Skeletal muscle tissue (tissue), 4 donors: Measurements from ENCODE around the gene SMAD2. TPM values are rescaled to one million over a fixed set of nuclear protein-coding genes. Genes with fewer than 3 reads are reported as not detected.
"Not testable (repeated sequence)": the region's sequence is repeated elsewhere in the genome, so short reads cannot be mapped to it uniquely, and the experiment has no call there.

Source experiments
- H3K27ac ChIP-seq: one replicate; pipeline ENCODE4 v1.7.0; 2013; ENCODE audit warnings: mild to moderate bottlenecking, low read depth, low read length, inconsistent platforms
- H3K27me3 ChIP-seq, 3 donors: one replicate each; pipeline ENCODE4 v1.7.0; 2013; ENCODE audit warnings: low read length in 3 of 3; ENCODE audit not compliant: control insufficient read depth in 3 of 3, insufficient read depth in 3 of 3
- H3K36me3 ChIP-seq, 3 donors: one replicate each; pipeline ENCODE4 v1.7.0; 2013; ENCODE audit warnings: low read length in 3 of 3; ENCODE audit not compliant: control insufficient read depth in 3 of 3, insufficient read depth in 3 of 3
- H3K4me1 ChIP-seq, 3 donors: one replicate each; pipeline ENCODE4 v1.7.0; 2013; ENCODE audit warnings: low read length in 3 of 3, mild to moderate bottlenecking in 3 of 3; ENCODE audit not compliant: control insufficient read depth in 3 of 3, insufficient read depth in 3 of 3
- H3K4me3 ChIP-seq, 3 donors: one replicate each; pipeline ENCODE4 v1.7.0; 2013; ENCODE audit warnings: low read length in 3 of 3
- H3K9ac ChIP-seq, 3 donors: one replicate each; pipeline ENCODE4 v1.7.0; 2013; ENCODE audit warnings: low read length in 3 of 3, mild to moderate bottlenecking in 3 of 3, moderate library complexity in 2 of 3, low read depth in 1 of 3
- H3K9me3 ChIP-seq, 3 donors: one replicate each; pipeline ENCODE4 v1.7.0; 2013; ENCODE audit warnings: low read length in 3 of 3; ENCODE audit not compliant: control insufficient read depth in 3 of 3
- total RNA-seq: library from RNA; depleted of rRNA; stranded (reverse); fragments of >200 nt; gene quantifications from one replicate; pipeline ENCODE4 v1.2.3, GENCODE V29; 2014
- donor health status: Osteomylitis.

The SMAD2 gene
- total RNA-seq, 1 donor from 2014 or later: 23.0 TPM

DNA sequence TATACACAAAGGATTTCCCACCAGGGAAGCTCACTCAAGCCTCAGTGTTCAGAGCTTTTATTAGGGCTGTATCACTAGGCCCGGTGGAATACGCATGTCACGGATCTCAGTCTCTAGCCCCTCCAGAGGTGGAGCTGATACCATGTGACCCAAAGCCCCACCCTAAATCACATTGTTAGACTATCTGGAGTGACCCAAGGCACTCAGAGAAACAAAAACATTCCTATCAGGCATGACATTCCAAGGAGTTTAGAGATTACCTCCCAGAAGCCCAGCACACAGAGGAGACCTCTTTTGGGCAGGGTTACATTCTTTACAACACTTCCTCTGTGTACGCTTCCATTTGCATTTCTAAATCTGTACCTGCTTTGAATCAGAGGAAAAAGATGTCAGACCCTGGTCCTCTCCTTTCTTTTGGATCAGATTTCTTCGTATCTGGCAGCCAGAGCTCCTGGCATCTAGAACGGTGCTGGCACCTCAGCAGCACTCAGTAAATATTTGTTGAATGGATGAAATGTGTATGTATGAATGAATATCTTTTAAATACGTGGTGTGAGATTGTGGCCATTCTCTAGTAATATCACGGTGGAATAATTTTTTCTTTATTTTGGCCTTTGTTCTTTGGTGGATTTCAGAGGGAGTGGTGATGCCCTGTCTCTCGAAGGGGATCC, 37.7 kb upstream of the SMAD2 start:
- no peaks in the 10 kb centered on the region for H3K4me1 ChIP-seq
- no peak overlapping the region for H3K9ac ChIP-seq
- H3K27me3 ChIP-seq: no peaks in the 10 kb centered on the region
- H3K9me3 ChIP-seq: no peaks in the 10 kb centered on the region
- H3K4me3 ChIP-seq: no peak overlapping the region
- H3K27ac ChIP-seq: no peak overlapping the region
- no peaks in the 10 kb centered on the region for H3K36me3 ChIP-seq

DNA sequence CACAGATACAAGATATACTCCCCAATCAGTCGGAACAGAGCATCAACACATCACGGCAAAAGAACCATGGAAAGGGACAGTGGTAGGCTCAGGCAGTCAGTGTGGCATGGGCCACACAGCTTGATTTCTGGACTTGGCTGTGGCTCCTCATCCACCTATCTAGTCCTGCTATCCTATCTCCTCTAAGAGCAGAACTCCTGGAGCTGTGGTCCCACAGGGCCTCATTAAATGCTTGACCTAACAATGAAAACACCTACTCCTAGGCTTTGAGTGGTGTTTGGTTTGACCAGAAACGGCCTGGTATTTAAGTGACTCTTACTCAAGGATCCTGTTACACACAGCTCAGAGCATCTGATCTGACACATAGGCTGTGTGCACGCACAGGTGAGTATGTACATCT, 33.6 kb upstream of the SMAD2 start:
- H3K9ac ChIP-seq: no peak overlapping the region
- H3K9me3 ChIP-seq: no peaks in the 10 kb centered on the region
- no peaks in the 10 kb centered on the region for H3K27me3 ChIP-seq

DNA sequence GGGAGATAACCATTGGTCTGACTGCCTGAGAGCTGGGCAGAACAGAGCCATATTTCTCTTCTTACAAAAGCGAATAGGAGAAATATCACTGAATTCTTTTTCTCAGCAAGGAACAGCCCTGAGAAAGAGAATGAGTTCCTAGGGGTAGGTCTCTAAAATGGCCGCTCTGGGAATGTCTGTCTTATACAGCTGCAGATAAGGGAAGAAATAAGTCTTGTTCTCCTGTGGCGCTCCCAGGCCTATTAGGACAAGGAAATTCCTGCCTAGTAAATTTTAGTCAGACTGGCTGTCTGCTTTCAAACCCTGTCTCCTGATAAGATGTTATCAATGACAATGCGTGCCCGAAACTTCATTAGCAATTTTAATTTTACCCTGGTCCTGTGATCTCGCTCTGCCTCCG, 30.5 kb upstream of the SMAD2 start:
- H3K36me3 ChIP-seq, H3K27ac ChIP-seq, H3K27me3 ChIP-seq, H3K4me3 ChIP-seq, H3K9me3 ChIP-seq, H3K9ac ChIP-seq, H3K4me1 ChIP-seq: not testable (repeated sequence)

More for the DNA sequence above, 33.6 kb upstream of the SMAD2 start:
- Histone ChIP-seq H3K27ac (no peak overlapping the region), H3K4me1 (no peaks in the 10 kb centered on the region), H3K4me3 (no peak overlapping the region), H3K36me3 (no peaks in the 10 kb centered on the region)

DNA sequence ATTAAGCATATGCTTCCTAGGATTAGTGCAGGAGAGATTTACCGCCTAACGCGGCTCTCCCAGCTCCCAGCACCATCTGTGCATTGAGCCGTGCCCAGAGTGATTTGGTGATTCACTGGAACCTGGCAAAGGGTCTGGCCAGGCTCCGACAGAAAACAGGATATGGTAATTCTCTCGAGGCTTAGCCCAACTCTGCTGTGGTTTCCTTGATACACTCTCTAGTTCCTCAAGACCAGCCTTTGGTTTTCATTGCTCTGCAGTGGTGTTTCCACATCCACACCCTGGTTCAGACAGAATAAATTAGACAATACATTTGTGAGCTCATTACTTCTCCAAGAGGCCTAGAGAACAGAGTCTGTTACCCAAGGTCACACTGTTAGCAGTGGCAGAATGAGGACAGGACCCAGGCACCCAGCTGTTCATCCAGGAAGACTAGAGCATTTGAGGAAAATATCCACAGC, 23.0 kb upstream of the SMAD2 start:
- H3K9me3 ChIP-seq: no peaks in the 10 kb centered on the region
- no peak overlapping the region for H3K4me3 ChIP-seq
- peaks cover 0 to 2% (median 0%) of the 10 kb centered on the region in 3 donors for H3K4me1 ChIP-seq
- H3K9ac ChIP-seq: no peak overlapping the region
- H3K36me3 ChIP-seq: no peaks in the 10 kb centered on the region
- H3K27me3 ChIP-seq: peaks cover 0 to 2% (median 0%) of the 10 kb centered on the region in 3 donors
- no peak overlapping the region for H3K27ac ChIP-seq

DNA sequence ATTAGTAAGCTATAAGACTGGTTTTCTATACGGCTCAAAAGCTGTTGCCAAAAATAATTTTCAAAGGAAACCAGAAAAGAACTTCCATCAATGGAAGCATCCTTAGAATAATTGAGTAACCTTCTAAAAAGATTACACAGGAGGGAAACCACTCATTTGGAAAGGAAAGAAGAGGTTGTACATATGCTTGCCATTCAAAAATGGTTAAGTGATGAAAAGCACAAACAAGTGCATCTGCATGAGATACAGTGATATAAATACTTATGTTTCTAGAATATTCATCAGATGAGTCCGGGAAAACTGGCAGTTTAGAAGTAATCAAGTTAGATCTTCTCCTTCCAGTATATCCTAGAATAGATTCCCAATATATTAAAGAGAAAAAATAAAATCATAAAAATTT, 20.1 kb upstream of the SMAD2 start:
- Histone ChIP-seq H3K9me3 (no peaks in the 10 kb centered on the region), H3K36me3 (no peaks in the 10 kb centered on the region), H3K27me3 (no peaks in the 10 kb centered on the region), H3K9ac (no peak overlapping the region), H3K4me3 (no peak overlapping the region), H3K27ac (no peak overlapping the region), H3K4me1 (peaks cover 0 to 2% (median 0%) of the 10 kb centered on the region in 3 donors)

DNA sequence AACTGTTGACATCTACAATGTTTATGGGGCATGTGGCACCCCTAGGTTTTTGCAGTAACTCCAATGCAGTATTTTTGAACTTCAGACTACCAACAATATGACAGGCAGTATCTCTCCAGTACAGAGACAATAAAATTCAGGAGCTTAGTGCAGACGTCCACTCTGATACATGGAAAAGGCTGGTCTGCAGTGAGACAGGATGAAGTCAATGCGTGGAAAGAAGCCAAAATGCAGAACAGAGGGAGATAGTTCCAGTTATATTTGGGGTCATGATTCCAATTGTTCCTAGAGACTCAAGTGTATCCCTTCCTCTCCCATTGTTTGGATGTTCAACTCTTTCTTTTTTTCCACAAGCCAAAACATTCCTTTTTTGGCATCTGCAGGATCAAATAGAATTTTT, 18.7 kb upstream of the SMAD2 start:
- Histone ChIP-seq H3K4me3 (no peak overlapping the region), H3K4me1 (peaks cover 0 to 2% (median 0%) of the 10 kb centered on the region in 3 donors), H3K9me3 (no peaks in the 10 kb centered on the region), H3K27ac (no peak overlapping the region), H3K9ac (no peak overlapping the region), H3K36me3 (no peaks in the 10 kb centered on the region), H3K27me3 (no peaks in the 10 kb centered on the region)

DNA sequence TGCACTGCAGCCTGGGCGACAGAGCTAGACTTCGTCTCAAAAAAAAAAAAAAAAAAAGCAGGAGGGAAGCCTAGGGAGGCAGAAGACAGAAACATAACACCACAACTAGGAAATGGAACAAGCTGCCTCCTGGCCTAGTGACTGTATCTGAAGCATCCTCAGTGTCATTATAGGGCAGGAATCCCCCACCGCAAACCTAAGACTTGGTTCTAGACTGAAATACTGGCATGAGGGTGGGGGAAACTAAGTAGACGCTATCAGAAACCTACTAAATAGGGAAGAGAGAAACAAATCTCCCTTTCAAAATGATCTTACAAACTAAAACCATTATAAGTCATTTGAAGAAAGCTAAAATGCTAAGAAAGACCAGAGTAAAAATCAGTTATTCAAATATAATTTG, 16.4 kb upstream of the SMAD2 start:
- Histone ChIP-seq H3K9ac (no peak overlapping the region), H3K27me3 (no peaks in the 10 kb centered on the region), H3K4me3 (no peak overlapping the region), H3K9me3 (no peaks in the 10 kb centered on the region), H3K27ac (no peak overlapping the region), H3K4me1 (no peaks in the 10 kb centered on the region), H3K36me3 (no peaks in the 10 kb centered on the region)

DNA sequence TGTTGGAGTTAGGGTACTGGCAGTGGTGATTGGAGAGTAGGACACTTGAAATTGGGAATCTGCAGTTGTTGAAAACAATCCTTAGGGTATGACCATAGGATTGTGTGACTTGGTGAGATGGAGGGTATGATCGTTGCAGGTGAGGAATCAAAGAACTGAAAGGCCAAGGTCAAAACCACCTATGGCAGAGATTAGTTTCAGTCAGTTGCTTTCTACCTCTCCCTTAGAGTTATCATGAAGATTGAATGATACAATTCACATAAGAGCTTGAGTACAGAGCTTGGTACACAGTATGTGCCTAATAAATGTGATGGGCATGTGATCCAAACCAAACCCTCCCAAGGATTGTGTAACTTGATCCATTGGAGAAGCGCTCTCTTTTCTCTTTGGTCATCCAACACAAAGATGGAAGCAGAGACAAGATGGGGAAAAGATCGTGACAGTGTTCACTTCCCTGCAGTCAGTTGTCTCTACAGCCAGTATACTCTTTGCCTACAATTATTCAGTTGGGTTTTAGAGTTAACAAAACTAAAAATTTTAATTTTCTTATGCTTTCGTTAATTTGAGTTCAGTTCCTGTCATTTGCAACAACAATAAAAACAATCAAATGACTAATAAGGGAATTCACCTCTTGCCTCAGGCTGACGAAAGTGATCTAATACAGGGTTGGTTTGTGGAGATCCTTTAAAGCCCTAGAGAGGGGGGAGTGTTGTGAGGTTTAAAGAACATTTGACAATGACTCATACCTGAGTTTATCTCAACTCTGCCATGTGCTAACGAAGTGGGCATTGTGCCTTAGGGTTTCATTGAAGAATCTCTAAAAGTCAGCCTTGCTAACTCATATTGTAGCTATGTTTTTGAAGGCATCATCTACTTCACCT, 14.8 kb upstream of the SMAD2 start:
- no peak overlapping the region for H3K4me3 ChIP-seq
- H3K36me3 ChIP-seq: no peaks in the 10 kb centered on the region
- no peaks in the 10 kb centered on the region for H3K27me3 ChIP-seq
- H3K4me1 ChIP-seq: no peaks in the 10 kb centered on the region
- no peak overlapping the region for H3K9ac ChIP-seq
- H3K27ac ChIP-seq: no peak overlapping the region
- no peaks in the 10 kb centered on the region for H3K9me3 ChIP-seq

DNA sequence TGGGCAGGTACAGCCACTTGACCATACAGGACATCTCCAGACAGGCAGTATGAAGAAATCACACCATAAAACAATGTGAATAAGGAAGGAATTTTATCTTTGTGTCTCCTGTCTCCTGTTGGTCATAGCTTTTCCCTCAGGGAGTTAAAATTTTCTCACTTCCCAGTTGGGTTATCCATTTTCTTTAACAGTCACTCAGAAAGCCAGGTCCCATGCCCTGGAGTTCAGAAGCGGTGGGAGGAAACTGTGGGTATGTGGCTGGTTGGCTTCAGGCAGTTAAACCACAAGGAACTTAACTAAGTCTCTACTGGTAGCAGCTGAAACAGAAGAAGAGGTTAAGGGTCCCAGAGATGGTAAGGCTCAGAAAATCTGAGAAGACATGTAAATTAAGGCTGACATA, 6.5 kb upstream of the SMAD2 start:
- Histone ChIP-seq H3K4me3 (no peak overlapping the region), H3K4me1 (peaks cover 0 to under 1% (median under 1%) of the 10 kb centered on the region in 3 donors)

More for the DNA sequence above, 6.5 kb upstream of the SMAD2 start:
- no peaks in the 10 kb centered on the region for H3K27me3 ChIP-seq
- no peak overlapping the region for H3K27ac ChIP-seq
- no peaks in the 10 kb centered on the region for H3K9me3 ChIP-seq
- H3K36me3 ChIP-seq: no peaks in the 10 kb centered on the region
- no peak overlapping the region for H3K9ac ChIP-seq
